Inflammatory macrophage treated with lipopolysaccharide for 1 hour (primary cell): ENCODE measurements around the gene GLOD4.
"Not testable (repeated sequence)": the region's sequence is repeated elsewhere in the genome, so short reads cannot be mapped to it uniquely, and the experiment has no call there.

Source experiments
- DNase-seq, 2 donors: peaks; one replicate each; pipeline ENCODE4 v3.0.0-alpha.2; 2020 to 2022

Gene GLOD4

DNA sequence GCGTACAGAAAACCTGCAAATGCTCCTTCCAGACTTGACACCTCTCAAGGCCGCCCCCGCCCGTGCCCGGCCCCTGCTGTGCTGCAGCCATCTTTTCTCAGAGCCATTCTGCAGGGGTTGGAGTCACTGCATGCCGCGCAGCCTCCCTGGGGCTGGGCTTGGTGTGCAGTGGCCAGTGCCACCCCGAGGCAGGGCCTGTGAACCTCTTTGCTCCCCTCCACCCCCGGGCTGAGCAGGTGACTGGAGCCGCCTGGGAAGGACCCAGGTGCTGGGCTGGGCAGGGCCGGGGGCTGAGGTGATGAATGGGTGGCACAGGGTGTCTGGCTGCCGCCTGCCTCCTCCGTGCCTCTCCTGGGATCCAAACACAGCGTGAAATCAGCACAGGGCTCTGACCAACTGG, 20.4 kb upstream of the GLOD4 start:
- no peak for DNase-seq

DNA sequence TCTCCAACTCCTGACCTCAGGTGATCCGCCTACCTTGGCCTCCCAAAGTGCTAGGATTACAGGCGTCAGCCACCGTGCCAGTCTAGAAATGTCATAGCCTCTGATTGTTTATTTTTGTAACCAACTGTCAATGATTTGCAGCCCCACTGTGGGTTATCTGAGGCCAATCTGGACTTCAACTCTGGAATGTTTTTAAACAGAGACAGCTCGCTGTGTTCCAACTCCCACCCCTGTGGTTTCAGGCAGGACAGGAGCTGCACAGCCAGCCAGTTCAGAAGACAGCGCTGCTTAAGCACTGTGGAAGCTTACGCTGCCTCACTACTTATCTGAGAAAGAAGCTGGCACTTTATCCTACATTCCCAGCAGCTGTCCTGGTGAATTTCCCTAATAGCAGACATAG, 19.6 kb upstream of the GLOD4 start:
- DNase-seq, result no peak

DNA sequence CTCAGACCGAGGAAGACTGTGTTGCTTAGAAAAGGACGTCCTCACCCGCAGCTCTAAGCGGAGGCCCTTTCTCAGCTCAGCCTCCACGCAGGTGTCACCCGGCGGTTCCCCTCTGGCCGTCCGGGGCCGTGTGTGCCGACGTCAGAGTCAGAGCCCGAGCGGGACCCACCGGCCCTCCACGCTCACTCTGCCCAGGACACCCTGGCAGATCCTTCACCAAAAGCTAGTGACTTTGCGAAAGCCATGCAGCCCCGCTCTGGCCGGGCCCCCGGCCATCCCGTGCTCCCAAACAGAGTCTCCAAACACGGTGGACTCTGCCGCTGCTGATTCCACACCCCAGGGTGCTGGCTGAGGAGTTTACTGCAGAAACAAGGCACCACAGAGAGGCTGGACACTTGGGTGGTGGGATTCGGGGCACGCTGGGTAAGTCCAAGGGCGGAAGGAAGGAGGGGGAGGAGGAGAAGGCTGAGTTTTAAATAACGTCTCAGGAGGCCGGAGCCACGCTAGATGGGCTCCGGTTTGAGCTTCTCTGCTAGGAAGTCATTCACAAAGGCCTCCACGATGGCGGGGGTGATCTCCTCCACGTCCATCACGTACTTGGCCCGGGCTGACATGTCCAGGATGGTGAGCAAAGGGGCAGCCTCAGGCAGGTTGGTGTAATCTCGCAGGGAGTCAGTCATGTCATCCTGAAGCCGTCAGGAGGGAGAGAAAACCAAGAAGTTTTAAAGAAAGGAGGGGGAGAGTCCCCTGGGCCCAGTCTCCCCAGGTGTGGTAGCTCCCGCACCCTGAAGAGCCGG, 18.6 kb upstream of the GLOD4 start:
- no peak for DNase-seq

DNA sequence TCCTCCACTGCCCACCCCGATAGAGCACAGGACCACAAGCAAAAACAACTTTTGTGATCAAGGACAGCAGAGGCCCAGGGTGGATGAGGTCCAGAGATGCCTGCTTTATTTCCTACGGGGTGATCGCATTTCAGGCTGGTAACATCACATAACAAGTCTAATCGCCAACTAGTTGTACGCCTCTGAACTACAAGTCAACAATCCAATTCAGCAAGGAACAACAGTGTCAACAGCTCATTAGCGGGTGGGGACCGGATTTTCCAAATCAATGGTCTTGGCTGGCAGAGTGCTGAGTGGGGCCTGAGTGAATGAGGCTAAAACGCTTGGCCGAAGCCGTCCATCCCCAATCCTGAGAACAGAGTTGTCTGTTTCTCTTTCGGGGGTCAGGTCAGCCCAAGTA, 17.2 kb upstream of the GLOD4 start:
- no peak for DNase-seq

DNA sequence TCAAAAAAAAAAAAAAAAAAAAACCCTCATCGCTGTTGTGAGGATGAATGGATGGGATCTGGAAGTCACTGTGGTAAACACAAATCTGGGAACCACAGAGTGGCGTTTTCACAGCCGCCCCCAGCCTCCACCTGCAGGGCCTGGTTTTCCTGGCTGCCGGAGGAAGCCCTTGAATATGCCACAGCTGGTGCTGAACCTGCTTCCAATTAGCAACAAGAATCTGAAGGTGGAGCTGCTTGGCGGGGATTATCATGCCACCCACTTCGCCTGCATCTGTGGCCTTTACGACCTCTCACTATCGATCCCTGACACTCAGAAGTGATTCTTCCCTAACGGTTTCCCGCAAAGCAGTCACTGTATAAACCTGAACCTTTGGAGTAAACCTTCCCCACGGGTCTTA, 16.2 kb upstream of the GLOD4 start:
- no peak for DNase-seq

DNA sequence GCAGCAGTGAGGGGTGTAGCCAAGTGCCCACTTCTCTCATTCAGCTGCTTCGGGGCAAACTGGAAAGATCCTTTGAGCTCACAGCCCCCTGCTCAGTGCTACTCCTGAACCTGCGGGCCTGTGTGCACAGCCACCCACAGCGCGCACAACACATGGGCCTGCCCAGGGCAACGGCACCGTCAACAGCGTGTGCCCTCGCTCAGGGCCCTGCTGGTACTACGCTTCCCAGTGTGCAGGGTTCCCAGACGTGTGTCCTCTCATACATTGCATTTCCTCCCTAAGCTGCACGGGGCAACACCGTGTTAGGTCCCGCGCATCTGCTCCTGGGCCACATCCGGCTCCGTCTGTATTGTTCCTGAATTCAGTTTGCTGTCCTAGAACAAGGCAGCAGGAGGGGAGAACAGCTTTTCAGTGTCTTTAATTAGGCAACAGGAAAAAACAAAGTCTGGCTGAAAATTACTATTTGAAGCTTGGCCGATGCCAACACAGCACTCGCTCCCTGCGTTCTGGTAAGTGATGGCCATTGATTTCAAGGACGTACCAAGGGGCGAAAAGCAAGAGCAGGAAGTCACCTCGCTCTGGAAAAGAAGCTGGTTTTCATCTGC, 15.3 kb upstream of the GLOD4 start:
- no peak for DNase-seq

DNA sequence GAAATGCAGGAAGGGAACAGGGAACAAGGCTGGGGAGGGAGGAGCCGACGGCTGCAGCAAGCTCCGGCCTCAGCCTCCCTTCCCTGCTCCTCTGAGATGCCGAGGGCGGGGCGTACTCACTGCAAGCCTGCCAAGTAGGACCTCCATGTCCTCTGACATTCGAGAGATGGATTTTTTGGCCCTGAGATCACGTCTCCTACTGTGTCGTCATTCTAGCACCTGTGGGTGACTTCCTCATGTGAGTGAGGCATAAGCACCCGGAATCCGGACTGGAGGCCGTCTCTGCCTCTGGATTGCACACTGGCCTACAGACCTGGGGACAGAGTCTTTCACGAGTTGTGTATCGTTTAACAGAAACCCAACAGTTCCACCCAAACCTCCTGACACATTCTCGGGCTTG, 14.5 kb upstream of the GLOD4 start:
- no peak for DNase-seq

DNA sequence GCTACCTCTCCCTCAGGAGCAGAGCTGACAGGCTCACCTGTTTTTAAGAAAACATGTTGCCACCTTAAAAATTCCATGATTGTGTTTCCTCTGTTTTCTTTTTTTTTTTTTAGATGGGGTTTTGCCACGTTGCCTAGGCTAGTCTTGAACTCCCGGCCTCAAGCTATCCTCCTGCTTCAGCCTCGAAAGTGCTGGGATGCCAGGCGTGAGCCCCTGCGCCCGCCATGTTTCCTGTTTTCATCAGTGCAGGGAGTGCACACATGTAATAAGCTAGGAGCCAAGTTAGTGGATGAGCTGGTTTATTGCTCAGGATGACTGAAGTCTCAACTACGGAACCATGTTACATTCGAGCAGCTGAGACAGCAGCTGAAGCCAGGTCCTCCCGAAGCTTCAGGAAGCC, 13.6 kb upstream of the GLOD4 start:
- DNase-seq, result no peak

DNA sequence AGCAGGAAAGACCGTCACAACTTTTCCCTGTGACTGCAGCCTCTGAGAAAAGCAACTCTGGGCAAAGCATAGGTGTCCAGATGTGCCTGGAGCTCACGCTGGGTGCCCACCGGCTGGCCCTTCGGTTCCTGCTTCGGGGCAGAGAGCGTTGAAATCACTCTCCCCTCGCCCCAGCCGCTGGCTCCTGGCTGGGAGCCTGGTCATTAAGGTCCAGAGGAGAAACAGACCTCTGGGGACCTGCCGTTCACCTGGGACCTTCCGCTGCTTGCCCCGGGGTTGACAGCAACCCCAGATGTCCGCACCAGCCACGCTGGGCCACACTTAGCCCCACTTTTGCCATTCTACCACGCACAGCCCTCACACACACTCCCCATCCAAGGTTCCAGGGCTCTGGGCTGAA, 13.2 kb upstream of the GLOD4 start:
- no peak for DNase-seq

DNA sequence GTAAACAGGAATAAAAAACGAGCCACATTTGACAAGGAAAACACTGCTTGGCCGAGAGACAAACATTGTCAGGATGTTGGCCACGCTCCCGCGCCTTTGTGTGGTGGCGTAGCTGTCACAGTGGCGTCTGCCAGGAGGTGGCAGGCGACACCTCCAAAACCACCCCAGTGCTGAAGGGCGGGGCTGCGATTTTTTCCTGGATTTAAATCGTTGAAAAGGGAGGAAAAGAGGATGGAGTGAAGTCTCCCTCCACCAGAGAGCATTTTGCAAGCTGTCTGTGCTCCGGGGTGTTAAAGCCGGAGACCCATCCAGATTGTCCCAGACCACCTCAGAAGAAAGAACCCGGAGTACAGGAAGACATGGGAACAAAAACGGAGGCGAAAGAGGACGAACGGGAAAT, 12.8 kb upstream of the GLOD4 start:
- DNase-seq, result peak; percentile 26 to 57

DNA sequence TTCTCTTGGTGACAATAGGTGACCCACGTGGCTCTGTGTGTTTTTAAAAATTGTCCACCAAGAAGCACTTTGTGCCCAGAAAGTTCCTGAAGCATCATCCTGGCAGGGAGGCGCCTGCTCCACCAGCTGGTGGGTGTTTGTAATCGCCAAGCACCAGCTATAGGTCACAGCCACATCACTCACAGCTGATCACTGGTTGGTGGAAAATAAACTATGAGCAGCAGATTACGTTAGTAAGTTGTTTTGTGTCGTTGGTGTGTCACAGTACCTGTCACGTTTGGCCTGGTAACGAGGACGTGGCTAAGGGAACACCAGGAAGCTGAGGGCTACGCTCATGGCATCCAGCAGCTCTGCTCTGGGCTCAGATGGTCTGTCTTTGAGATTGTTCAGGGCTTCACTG, 10.2 kb upstream of the GLOD4 start:
- no peak for DNase-seq

DNA sequence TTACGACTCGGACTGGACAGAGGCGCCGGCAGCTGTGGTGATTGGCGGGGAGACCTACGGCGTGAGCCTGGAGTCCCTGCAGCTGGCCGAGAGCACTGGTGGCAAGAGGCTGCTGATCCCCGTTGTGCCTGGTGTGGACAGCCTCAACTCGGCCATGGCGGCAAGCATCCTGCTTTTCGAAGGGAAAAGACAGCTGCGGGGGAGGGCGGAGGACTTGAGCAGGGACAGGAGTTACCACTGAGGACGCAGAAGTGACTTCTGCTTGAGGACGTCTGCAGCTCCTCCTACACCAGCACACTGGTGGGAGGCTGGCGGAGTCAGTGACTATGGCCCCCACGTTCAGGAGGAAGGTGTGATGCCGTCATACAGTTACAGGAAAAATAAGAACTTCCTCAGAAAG, 9.7 kb upstream of the GLOD4 start:
- no peak for DNase-seq

DNA sequence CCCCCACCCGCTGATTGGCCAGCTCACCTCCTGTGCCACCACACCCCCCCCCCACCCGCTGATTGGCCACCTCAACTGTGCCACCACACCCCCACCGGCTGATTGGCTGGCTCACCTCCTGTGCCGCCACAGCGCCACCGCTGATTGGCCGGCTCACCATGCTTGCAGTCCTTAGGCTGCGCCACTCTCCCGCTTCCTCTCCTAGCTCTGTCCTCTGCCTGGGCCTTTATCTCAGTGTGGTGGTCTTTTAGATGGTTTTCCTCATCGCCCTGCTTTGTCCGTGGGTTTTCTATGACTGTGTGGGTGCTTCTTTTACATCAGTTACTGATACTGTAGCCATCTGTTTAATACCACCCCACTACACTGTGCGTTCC, 8.8 kb upstream of the GLOD4 start:
- DNase-seq, result not testable (repeated sequence)

DNA sequence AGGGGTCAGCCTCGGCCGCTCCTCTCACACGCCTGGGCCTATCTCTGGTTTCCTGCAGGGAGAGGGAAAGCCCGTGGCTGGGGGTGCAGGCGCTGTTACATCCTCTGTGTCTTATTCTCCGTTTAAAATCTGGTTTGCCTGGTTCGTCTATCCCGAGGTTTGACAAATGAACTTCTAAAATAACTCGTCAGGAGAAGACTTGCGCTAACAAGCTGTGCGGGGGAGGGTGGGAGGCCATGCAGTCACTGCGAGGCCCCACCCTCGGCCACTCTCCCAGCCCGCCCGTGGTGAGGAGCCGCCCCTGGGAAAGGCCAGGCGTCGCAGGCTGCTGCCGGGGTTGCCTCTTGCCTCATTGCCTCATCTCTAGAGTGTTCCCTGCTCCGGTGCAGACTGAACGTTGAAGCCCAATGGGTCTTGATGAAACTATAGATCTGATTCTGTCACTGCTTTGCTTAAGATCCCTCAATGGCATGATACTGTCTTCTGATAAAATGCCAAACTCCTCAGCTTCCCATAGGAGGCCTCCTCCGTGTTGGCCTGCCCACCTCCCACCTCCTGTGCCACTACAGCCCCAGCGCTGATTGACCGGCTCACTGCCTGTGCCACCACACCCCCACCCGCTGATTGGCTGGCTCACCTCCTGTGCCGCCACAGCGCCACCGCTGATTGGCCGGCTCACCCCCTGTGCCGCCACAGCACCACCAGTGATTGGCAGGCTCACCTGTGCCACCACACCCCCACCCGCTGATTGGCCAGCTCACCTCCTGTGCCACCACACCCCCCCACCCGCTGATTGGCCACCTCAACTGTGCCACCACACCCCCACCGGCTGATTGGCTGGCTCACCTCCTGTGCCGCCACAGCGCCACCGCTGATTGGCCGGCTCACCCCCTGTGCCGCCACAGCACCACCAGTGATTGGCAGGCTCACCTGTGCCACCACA, 8.1 kb upstream of the GLOD4 start:
- not testable (repeated sequence) for DNase-seq

DNA sequence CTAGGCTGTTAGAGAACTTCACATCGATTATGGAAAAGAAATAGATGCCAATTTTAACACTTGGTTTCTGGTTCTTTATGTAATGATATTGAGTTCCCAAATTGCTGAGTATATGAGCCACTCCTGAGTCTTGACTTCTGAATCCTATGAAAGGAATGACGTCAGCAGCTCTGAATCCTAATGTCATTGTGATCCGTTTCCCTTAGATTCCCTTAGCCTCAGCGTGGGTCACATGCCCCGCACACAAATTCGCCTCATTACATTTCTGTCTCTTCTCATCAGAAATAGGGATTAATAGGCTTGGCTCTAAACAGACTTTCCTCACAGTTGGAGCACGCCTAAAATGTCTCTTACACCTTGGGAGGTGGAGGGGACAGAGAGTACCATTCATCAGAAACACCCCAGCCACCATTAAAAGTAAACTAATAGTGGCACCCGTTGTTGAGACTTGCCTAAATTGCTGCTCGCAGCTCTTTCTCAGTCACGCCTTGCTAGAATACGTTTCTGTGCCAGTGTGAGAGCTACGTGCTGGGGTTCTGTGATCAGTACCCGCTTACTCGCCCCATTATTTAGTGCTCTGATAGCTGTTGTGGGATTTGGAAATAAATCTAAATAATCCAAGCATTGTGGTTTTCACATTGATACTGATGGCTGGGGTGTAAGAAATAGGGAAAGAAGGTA, 7.2 kb upstream of the GLOD4 start:
- no peak for DNase-seq

DNA sequence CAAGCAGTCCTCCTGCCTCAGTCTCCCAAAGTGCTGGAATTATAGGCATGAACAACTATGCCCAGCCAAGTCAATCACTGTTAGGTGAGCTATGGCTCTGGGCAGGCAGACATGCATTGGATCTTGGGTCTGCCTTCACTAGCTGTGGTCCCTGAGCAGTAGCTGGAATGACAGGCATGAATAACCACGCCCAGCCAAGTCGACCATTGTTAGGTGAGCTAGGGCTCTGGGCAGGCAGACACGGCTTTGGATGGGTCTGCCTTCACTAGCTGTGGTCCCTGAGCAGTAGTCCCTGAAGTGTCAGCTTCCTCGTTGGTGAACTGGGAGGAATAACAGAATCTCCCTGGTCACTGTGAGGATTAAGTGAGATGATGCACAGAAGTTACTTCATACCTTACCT, 6.5 kb upstream of the GLOD4 start:
- no peak for DNase-seq

DNA sequence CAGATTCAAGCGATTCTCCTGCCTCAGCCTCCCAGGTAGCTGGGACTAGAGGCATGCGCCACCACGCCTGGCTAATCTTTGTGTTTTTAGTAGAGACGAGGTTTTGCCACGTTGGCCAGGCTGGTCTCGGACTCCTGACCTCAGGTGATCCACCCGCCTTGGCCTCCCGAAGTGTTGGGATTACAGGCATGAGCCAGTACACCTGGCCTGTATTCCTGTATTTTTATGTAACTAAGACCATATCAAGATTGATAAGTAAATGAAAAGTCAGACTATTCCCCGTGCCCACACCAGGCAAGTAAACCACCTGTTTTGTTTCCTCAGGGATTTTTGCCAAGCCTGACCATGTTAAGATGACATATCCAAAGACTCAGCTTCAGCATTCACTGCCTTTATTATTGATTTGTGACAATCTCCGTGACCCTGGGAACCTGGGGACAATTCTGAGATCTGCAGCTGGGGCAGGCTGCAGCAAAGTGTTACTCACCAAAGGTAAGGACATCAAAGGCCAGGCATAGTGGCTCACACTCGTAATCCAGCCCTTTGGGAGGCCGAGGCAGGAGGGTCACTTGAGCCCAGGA, 5.7 kb upstream of the GLOD4 start:
- DNase-seq, result no peak

DNA sequence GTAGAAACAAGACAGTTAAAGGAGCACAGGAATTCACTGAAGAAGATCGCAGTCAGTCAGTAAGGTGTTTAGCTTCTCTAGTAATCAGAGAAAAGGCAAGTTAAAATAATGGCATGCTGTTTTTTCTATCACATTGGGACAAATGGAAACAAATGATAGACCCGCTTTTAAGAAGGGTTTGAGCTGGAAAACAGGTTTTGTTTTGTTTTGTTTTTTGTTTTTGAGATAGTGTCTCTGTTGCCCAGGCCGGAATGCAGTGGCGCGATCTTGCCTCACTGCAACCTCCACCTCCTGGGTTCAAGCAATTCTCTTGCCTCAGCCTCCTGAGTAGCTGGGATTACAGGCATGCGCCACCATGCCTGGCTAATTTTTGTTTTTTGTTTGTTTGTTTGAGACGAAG, 3.8 kb upstream of the GLOD4 start:
- DNase-seq, result not testable (repeated sequence)

DNA sequence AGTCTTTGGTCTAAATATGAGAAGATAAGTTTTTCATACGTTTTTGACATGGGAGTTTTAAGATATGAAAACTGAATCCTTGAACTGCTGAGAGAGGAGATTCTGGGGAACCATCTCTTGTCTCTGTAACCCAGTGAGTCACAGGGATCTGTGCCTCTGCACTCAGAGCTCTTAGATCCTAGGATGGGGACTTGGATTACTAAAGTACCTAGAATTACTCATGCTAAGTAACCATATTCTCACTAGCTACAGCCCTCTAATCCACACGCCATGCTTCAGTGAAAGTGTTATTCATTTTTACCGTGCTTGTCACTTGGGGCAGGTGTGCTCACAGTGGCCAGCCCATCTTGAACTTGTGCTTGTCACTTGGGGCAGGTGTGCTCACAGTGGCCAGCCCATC, 2.1 kb upstream of the GLOD4 start:
- DNase-seq, result no peak

DNA sequence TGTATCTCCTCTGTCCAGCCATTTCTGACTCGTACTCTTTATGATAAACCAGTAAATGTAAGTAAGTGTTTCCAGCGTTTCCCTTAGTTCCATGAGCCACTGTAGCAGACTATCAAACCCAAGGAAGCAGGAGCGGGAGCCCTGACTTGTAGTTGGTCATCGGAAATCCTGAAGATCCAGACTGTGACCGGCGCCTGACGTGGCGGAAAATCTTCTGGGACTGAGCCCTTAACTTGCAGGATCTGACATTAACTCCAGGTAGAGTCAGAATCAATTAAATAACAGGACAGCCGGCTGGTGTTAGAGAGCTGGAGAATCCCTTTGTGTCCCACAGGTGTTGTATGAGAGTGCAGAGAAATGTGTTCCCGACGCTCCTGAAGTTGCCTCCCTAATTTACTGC, 4.0 kb downstream of the GLOD4 start:
- no peak for DNase-seq

DNA sequence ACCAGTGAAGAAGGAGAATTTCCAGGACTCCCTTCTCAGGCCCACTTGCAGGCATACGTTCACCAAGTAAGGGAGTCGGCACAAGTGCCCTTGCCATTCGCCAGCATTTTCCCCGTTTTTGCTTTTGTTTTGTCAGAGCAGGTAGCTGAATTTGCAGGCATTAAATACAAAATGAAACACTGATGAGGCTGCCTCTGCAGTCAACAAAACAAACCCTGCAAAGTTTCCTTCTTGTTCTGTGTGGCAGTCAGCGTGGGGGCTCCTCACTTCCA, 7.8 kb downstream of the GLOD4 start:
- DNase-seq, result no peak

DNA sequence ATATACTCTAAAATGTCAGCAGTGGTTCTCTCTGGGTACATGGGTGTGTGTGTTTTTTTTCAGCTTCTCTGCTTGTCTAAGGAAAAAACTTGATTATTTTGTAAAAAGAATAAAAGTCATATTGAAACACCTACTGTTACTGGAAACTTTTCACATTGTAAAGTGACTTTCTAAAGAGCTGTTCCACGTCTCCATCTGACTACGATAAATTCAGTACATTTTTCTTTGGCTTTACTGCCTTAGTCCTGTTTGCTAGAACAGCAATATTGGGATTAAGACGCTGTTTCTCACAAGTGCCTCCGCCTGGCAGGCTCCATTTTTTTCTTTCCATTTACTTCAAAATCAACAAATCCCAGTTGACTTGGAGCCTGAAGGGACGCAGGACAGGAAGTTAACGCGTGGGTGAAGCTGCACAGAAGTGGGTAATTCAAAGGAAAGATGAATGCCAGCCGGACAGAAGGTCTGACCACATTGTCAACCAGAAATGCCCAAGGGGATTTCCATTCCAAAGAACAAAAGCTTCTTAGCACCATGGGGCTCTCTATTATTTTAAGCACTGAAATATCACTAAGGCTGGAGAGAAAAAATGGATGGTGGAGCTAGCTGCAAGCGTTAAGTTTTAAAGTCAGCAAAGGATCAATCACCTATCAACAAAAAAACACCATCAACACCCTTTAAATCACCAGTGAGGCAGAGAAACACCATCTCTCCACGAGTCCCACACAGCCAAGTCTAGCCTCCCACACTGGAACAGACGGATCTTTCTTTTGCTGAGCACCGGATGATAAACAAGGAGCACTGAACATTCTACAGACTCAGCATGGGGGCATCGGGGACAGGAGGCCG, 8.4 kb downstream of the GLOD4 start:
- no peak for DNase-seq
